Activated T-helper 1 cell treated with anti-CD3 and anti-CD28 coated beads, Interleukin-12 subunit alpha, Interleukin-12 subunit beta, Interleukin-2, Interleukin-4 antibody, amounts not matched to agents 30 ng/mL and 10 ng/mL and 1 ng/mL, durations not matched to agents 14 hours and 24 hours and 36 hours (primary cell): ENCODE measurements around the gene C1orf87. TPM values are rescaled to one million over a fixed set of nuclear protein-coding genes. Genes with fewer than 3 reads are reported as not detected.

Experiments
- DNase-seq: peaks from one replicate; pipeline ENCODE4 v3.0.0; 2021; ENCODE audit warnings: low spot score
- H3K27ac Mint-ChIP-seq: one replicate; pipeline ENCODE4 v1.8.0; 2021; ENCODE audit warnings: mild to moderate bottlenecking, mixed read lengths
- H3K27me3 Mint-ChIP-seq: one replicate; pipeline ENCODE4 v1.8.0; 2022; ENCODE audit warnings: mild to moderate bottlenecking, moderate library complexity, mixed read lengths; ENCODE audit not compliant: insufficient read depth
- H3K36me3 Mint-ChIP-seq: one replicate; pipeline ENCODE4 v1.8.0; 2021; ENCODE audit warnings: low read depth, mixed read lengths
- H3K4me1 Mint-ChIP-seq: one replicate; pipeline ENCODE4 v1.8.0; 2021; ENCODE audit warnings: low read depth, mixed read lengths
- H3K4me3 Mint-ChIP-seq: one replicate; pipeline ENCODE4 v1.8.0; 2021; ENCODE audit warnings: mild to moderate bottlenecking, moderate library complexity, mixed read lengths
- H3K9me3 Mint-ChIP-seq: one replicate; pipeline ENCODE4 v1.8.0; 2021; ENCODE audit warnings: mixed read lengths
- intact Hi-C: fragments of 100-400 bp; cut with micrococcal nuclease; formaldehyde crosslinking; loops from one replicate; pipeline ENCODE4 v1.15.1; 2024
- total RNA-seq: library from RNA; stranded (reverse); gene quantifications from 2 replicates; pipeline ENCODE4 v1.2.3, GENCODE V29; 2022

The C1orf87 gene, protein sequence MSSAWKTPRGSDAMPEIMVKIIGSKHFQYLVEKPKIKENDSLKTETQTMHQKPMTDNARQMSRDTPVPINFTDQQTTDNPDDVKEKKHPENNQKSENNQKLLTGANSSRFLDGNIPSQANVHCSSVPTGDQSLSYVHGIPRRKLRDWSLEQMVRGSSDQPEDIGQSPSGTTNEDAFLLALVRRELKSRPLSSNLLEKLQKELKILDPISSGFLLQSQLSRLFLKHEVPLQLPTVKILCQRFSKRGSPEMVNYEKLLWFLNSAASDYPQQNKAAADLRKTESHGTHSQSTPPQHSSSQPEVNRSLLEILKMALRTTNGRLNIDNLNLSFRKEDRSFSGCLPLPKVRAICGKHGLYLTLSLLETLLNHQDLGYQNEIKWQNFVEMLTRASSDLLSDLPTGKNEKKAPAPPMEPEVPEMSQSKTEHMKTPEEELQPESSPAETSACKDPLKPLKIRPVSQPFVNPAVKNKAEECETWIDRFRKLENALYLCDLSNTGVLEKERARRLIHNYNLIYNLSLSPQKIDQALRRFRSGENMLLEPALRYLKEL
- total RNA-seq, result not detected in 2 replicates

- Mint-ChIP-seq H3K27me3 (peaks cover 27% of the 10 kb centered on the region), H3K4me1 (no peaks in the 10 kb centered on the region), H3K27ac (no peak within 1 kb of the TSS), H3K36me3 (no peaks in the 10 kb centered on the region), H3K4me3 (no peak within 1 kb of the TSS), H3K9me3 (no peaks in the 10 kb centered on the region)
- intact Hi-C loops, result no loop called here
- DNase-seq, result no peak
Observed at GRCh38 chr1:60073605-60074278, at the start of gene C1orf87. C1orf87 (minus strand) TSS chr1:60073770; CDS start chr1:60072643, 1,127 bp downstream.

DNA sequence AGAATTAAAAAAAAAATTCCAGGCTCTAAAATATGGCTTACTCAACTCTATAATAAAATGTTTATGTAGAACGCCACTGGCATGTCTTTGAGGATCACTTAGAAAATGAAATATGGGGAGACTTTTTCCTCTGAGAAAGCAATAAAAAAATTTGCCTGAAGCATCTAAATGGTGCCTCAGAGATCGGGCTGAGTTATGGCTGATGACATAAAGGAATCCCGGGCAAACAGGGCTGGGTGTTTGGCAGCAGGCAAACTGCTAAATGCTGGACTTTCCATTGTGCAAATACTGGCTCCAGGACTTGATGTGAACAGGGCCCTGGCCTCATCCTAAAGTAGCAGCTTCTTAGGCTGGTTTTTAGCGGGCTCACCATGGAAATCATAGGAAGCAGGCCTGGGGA lies 44.5 kb upstream of the C1orf87 start:
- Mint-ChIP-seq H3K27ac (no peak overlapping the region), H3K27me3 (no peaks in the 10 kb centered on the region), H3K9me3 (no peaks in the 10 kb centered on the region), H3K36me3 (no peaks in the 10 kb centered on the region), H3K4me1 (no peaks in the 10 kb centered on the region), H3K4me3 (no peak overlapping the region)
- no peak for DNase-seq
- intact Hi-C loops, result no loop called here

- H3K27ac Mint-ChIP-seq, result no peak overlapping the region
- H3K4me3 Mint-ChIP-seq, result no peak overlapping the region
- no peaks in the 10 kb centered on the region for H3K9me3 Mint-ChIP-seq
- no peaks in the 10 kb centered on the region for H3K27me3 Mint-ChIP-seq
- no peak for DNase-seq
- H3K36me3 Mint-ChIP-seq, result no peaks in the 10 kb centered on the region
- H3K4me1 Mint-ChIP-seq, result no peaks in the 10 kb centered on the region
- intact Hi-C loops, result no loop called here
Observed at GRCh38 chr1:60114745-60115318, 41.3 kb upstream of the C1orf87 start.

DNA sequence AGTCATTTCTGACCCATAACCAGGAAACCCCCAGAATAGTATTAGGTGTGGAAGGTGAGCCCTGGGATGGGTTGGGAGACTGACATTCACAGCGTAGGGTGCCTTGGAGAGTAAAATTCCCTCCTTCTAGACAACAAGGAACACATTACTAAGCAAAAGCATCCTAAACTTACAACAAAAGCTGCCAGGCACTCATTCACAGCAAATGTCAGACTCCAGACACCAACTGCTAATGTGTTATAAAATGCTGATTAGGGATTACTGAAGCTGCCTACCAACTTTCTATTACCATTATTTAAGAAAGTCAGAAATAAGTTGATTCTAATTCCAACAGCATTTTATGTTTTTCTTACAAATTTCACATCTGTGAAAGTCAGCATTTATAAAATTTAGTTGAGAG lies 40.0 kb upstream of the C1orf87 start:
- Mint-ChIP-seq H3K4me3 (no peak overlapping the region), H3K27me3 (no peaks in the 10 kb centered on the region), H3K9me3 (no peaks in the 10 kb centered on the region), H3K4me1 (no peaks in the 10 kb centered on the region), H3K36me3 (no peaks in the 10 kb centered on the region), H3K27ac (no peak overlapping the region)
- intact Hi-C loops, result no loop called here
- DNase-seq, result no peak

GRCh38 chr1:60113028-60113427 lies 39.5 kb upstream of the C1orf87 start:
- Mint-ChIP-seq H3K36me3 (no peaks in the 10 kb centered on the region), H3K4me3 (no peak overlapping the region), H3K27me3 (no peaks in the 10 kb centered on the region), H3K9me3 (no peaks in the 10 kb centered on the region), H3K27ac (no peak overlapping the region), H3K4me1 (no peaks in the 10 kb centered on the region)
- intact Hi-C loops, result no loop called here
- DNase-seq, result no peak

DNA sequence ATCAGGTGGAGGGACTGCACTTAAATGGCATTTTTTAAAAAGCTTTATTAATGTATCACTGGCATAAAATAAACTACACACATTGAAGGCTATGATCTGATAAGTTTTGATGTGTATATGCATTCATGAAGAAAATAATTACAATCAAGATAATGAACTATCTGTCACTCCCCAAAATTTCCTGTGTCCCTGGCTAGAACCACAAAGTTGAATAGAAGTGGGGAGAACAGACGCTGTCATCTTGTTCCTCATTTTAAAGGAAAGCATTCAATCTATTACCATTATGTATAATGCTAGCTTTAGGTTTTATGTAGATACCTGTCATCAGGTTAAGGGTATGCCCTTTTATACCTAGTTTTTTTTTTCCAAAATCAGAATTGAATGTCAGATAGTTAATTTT lies 38.1 kb upstream of the C1orf87 start:
- Mint-ChIP-seq H3K27ac (no peak overlapping the region), H3K9me3 (no peaks in the 10 kb centered on the region), H3K4me1 (no peaks in the 10 kb centered on the region), H3K4me3 (no peak overlapping the region), H3K36me3 (no peaks in the 10 kb centered on the region), H3K27me3 (no peaks in the 10 kb centered on the region)
- DNase-seq, result no peak
- intact Hi-C loops, result no loop called here

- Mint-ChIP-seq H3K4me1 (no peaks in the 10 kb centered on the region), H3K27ac (no peak overlapping the region), H3K9me3 (no peaks in the 10 kb centered on the region), H3K4me3 (no peak overlapping the region), H3K27me3 (no peaks in the 10 kb centered on the region), H3K36me3 (no peaks in the 10 kb centered on the region)
- DNase-seq, result no peak
- intact Hi-C loops, result no loop called here
Observed at GRCh38 chr1:60111118-60111517, 37.5 kb upstream of the C1orf87 start.

GRCh38 chr1:60108196-60108595 lies 34.6 kb upstream of the C1orf87 start:
- intact Hi-C loops, result no loop called here
- Mint-ChIP-seq H3K4me1 (no peaks in the 10 kb centered on the region), H3K9me3 (no peaks in the 10 kb centered on the region), H3K4me3 (no peak overlapping the region), H3K36me3 (no peaks in the 10 kb centered on the region), H3K27me3 (no peaks in the 10 kb centered on the region), H3K27ac (no peak overlapping the region)
- no peak for DNase-seq

DNA sequence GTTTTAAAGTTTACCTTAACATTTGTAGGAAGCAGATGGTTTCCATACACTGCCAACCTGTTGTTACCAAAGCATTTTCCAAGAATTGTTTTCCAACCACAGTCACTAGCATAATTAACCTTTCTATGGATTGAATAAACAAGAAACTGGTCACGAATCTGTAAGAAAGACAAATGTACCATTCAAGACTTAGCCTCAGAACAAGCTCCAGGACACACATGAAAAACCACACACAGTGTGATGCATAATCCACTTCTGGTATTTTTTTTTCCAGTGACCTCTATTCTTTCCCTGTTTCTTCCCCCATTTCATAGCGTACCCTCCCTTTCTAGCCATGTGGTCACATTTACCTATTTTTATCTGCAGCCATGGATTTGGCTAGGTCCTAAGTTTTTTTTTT lies 29.6 kb upstream of the C1orf87 start:
- DNase-seq, result no peak
- H3K27ac Mint-ChIP-seq, result no peak overlapping the region
- no peaks in the 10 kb centered on the region for H3K9me3 Mint-ChIP-seq
- intact Hi-C loops, result no loop called here
- no peaks in the 10 kb centered on the region for H3K4me1 Mint-ChIP-seq
- H3K27me3 Mint-ChIP-seq, result no peaks in the 10 kb centered on the region
- H3K4me3 Mint-ChIP-seq, result no peak overlapping the region
- no peaks in the 10 kb centered on the region for H3K36me3 Mint-ChIP-seq

DNA sequence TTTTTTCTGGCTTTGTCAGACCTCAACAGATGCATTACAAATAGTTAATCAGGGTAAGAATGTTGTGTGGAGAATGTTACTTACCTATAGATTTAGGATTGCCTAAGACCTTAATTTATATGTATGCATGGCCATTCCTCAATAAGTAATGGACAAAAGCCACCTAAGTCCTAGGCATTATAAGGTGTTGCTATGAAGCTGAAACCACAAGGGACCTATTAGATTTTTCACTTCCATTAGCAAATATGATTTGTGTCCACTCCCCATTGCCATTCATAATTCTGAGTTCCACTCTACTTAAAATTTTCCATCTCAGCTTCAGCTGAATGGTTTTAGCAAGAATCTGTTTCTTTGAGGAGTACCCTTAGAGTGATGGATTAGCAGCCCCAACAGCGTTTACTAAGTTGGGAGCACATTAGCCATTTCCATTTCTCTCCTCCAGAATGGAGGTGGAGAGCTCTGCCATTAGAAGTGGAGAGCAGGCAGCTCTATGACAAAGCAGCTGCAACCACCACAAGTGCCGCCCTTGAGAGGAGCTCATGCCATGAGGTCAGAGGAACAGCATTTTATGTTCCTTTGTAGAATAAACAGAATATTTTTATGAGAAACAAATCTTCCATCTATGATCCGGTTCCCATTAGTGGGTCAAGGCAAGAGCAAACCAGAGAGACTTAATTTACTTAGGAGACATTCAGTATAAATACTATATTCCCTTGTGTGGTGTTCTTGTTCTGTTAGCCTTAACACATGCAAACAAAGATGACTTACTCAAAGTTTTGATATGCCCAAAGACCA lies 28.9 kb upstream of the C1orf87 start:
- Mint-ChIP-seq H3K27ac (no peak overlapping the region), H3K4me3 (no peak overlapping the region), H3K9me3 (no peaks in the 10 kb centered on the region), H3K36me3 (no peaks in the 10 kb centered on the region), H3K4me1 (no peaks in the 10 kb centered on the region), H3K27me3 (no peaks in the 10 kb centered on the region)
- DNase-seq, result no peak
- intact Hi-C loops, result no loop called here

DNA sequence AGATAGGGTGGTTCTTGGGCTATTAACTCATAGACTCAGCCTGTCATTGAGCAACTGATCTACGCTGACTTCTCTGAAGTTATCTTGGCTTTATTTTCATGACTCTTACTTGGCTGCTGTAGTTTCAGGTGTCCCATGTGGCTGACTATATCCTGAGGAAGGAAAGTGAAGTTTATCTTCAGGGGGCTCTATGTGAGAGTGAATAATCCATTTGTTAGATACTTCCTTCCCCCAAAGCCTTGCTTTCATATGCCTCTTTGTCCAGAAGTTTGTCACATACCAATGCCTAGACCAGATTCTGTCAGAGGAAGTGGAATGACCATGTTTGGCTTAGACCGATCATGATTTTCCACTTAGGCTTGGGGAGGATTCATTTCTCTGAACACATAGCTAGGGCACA lies 27.9 kb upstream of the C1orf87 start:
- intact Hi-C loops, result no loop called here
- Mint-ChIP-seq H3K4me3 (no peak overlapping the region), H3K27me3 (no peaks in the 10 kb centered on the region), H3K36me3 (no peaks in the 10 kb centered on the region), H3K27ac (no peak overlapping the region), H3K4me1 (no peaks in the 10 kb centered on the region), H3K9me3 (no peaks in the 10 kb centered on the region)
- DNase-seq, result no peak

DNA sequence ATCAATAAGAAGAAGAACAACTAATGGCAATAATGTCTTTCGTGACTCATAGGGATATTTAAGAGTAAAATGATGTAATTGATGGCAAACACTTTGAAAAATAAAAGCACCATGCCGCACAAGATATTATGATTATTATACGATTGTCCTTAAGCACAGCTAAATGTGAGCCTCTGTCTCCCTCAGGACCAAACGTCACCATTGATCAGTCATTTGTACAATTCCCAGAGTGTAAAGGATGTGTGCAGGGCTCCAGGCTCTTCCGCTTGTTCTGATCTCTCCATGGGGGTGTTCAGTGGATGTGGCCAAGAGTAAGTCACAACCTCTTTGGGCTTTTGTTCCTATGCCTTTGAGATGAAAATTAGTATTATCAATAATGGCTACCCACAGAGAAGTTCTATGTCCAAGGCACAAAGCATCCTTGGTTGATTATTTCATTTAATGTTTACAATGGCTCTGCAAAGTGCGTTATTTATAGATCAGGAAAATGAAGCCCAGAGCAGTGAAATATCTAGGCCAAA lies 17.7 kb upstream of the C1orf87 start:
- no peak for DNase-seq
- Mint-ChIP-seq H3K27me3 (no peaks in the 10 kb centered on the region), H3K4me3 (no peak overlapping the region), H3K4me1 (no peaks in the 10 kb centered on the region), H3K27ac (no peak overlapping the region), H3K36me3 (no peaks in the 10 kb centered on the region), H3K9me3 (no peaks in the 10 kb centered on the region)
- intact Hi-C loops, result no loop called here
